NCI-H2029 treated with DMSO at 0.1 percent for 48 hours (cell line): ENCODE measurements around the gene BCKDHA.

Experiments
- DNase-seq: peaks from one replicate; lab custom pipeline; 2025; lab: John Stamatoyannopoulos, UW

BCKDHA gene

DNA sequence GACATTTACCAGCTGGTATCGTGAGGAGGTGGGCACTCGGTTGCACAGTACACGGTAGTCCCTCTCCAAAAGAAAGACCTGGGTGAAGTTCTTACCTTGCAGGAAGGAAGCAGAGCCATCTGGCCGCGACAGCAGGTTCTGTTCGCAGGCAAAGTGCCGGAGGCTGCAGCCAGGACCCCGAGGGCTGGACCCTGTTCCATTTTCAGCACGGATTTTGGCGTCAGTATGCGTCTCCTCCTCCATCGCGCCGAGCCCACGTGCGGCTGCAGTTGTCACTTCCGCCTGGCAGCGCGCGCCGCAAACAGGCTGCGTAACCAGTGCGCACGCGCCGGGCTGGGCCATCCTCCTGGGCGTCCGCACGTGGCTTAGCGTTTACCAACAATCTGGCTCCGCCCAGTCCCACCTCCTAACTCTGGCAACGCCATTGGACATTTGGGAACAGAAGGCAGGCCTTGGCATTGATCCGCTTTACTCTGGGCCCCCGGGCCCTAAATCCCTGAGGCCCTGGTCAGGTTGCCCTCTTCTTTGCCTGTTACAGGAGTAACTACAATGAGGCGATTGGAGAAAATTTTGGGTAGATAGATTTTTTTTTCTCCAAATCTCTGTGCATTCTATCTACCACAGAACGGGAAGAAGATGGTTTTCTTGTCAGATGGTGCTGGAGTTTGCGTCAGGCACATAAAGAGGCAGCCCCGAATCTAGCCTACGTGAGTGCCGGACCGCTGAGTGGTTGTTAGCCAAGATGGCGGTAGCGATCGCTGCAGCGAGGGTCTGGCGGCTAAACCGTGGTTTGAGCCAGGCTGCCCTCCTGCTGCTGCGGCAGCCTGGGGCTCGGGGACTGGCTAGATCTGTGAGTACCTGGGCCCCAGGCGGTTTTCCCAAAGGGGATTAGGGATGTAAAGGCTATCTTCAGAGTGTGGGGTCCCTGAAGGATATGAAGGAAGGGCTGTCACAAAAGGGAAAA, at the start of gene BCKDHA, which contains the start of gene EXOSC5:
Gene BCKDHA, plus strand, starts transcription at position 733 of the 964 bp plus-strand sequence. Its CDS starts 10 bp downstream, at position 743.
Gene EXOSC5, minus strand, starts transcription at position 274 of the 964 bp plus-strand sequence. Its CDS starts 31 bp downstream, at position 243.
- peak; percentile 99 for DNase-seq

DNA sequence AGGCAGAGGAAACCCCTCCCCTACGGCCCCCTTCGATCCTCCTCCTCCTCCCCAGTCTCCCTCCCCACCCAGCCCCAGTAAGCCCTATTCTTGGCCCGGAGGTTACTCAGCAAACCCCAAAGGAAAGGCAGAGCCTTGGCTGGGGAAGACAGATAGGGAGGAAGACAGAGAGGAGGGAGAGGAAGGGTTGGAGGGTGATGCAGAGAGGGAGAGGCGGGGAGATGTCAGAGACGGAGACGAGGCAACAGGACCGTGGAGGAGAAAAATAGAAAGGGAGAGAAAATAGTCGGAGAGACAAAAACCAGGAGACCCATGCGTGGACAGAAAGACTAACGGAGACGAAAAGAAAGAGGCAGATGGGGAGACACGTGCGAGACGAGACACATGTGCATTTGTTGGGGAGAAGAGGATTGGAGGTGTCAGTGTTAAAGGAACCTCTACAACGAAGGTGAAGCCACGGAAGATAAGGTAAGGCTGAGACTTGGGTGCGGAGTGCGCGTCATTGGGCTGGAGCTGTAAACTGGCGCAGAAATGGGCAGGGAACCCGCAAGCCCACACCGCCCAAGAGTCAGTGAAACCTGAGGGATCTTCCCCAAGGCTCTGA, 46.8 kb upstream of the BCKDHA start:
- DNase-seq: no peak

DNA sequence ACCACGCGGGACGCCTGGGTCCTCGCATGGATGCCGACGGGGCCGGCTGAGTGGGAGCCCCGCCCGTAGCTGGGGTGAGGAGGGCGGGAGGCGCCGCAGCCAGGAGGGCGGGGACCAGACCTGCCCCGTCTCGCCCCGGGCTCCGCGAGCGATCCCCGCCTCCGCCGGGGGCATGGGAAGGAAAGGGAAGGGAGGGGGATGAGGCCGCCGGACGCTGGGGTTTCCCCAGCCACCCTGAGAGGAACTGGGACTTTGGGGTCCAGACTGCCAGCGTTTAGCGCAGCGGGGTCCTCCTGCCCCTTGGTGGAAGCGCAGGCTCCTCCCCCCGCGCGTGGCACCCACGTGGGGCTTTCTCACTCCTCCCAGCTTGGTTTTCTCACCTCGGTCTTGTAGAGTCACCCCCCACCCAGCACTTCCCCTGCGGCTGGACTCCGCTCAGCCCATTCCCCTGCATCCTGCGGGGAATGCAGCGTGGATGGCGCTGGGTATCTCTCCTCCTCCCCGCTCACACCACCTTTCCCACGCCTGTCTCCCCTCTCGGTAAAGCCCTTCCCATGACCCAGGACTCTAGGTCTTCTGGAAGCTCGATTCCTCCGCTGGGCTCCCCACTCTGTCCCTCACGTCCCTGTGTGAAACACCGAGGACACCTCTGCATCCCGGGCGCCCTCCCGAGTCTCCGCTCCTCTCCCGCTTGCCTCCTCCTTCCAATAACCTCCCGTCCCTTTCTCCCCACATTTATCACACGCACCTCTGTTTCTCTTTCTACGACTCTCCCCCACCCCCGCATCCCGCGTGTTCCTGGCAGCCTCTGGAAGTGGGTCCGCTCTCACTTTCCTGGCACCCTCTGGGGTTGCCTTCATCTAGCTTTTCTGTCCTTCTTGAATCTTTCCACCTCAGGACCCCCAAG, 46.0 kb upstream of the BCKDHA start:
- DNase-seq: no peak

DNA sequence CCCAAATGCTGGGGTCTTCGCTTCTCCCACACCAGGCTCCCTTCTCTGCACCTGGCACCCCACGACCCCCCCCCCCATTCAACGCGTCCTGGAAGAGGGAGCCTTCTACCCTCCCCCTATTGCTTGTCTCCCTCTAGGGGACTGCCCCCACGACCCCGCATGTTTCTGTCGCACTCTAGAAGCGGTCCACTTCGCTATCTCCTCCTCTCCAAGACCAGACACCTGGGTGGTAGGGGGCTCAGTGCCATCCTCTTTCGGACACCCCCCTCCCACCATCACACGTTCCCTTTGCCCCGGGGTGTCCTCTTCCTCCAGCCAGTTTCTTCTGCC, 45.4 kb upstream of the BCKDHA start:
- no peak for DNase-seq

DNA sequence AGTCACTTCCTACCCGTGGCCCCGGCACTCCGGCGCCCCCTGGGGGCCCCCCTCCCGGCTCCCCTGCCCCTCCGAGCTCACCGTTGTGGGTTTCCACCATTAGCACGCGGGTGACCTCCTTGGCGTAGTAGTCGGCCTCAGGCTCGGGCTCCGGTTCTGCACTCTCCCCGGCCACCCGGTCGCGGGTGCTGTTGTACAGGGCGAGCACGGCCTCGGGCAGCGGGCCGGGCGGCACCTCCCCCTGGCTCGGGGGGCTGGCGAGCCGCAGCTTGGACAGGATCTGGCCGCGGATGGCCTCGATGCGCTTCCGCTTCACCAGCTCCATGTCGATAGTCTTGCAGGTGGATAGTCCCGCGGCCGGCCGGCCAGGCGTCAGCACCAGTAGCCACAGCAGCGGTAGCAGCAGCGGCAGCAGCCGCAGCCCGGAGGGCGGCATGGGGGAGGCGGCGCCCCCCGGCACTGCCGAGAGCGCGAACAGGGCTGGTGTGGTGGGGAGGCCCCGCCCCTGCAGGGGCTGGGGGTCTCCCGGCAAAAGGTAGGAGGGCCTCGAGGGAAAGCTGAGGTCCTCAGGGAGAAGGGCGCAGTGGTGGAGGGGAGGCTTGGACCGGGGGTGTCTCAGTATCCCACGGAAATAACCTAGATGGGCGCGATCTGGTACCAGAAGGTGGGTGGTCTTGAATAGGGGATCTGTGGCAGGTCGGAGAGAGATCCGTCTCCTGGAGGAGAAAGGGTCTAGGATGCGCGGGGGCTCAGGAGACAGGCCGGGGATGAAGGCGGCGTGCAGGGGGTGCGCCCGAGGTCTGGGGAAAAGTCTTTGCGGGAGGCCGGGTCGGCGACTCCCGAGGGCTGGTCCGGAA, 44.8 kb upstream of the BCKDHA start:
- DNase-seq: no peak

DNA sequence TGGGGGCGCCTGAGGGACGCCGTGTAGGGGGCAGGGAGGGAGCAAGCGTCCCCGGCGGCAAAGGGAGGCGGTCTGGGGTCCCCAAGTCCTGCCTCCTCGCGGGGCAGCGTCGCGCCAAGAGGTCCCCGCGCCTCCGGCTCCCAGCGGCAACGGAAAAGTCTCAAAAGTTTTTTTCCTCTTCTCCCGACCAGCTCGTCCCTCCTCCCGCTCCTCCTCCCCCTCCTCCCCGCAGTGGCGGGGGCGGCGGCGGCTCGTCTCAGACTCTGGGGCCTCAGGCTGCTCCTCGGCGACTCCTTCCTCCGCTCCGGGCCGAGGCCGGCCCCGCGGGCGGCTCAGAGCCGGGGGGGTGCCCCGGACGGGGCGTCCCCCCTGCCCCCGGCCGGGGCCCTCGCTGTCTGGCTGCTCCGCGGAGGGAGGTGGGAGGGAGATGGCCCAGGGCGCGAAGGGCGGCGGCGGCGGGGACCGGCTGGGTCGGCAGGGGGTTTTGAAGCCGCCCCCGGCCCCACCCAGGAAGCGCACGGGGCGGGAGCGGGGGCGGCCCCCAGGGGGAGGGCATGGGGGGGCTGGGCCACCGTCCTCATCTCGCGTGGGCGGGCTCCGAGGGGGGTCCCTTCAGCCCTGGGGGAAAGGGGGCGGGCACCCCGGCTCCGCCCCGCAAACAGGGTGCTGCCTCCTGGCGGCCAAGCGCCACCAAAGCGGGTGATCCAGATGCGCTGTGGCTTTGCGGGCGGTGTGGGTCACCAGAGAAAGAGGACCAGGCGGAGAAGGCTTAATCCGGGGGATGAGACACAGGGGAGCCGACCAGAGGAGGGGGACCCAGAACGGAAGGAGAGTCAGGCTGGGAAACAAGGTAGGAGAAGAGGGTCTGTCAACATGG, 43.9 kb upstream of the BCKDHA start, which contains the start of gene TGFB1:
Gene TGFB1, minus strand, starts transcription at position 457 of the 877 bp plus-strand sequence. CDS start 878 bp downstream, outside the sequence.
- DNase-seq: no peak

DNA sequence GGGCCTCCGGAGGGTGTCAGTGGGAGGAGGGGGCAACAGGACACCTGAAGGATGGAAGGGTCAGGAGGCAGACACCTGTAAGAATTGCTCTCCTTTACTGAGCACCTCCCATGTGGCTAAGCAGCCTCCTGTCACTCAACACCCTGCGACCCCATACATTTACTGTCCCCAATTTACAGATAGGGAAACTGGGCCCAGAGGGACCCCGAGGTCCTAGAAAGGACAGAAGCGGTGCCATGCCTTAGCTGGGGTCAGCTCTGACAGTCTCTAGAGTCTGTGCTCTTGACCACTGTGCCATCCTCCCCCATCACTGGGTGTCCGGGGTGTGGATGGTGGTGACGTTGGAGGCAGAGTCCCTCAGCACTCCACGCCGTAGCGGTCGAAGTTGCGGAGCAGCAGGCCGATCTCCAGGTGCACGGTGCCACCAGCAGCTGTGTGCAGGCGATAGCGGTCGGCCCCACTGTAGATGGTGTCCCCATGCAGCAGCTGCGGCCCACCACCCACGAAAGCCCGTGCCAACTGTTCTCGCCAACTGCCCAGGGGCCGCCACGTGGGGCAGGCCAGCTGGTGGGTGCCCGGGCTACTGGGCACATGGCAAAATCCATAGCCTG, 43.2 kb upstream of the BCKDHA start:
- no peak for DNase-seq

DNA sequence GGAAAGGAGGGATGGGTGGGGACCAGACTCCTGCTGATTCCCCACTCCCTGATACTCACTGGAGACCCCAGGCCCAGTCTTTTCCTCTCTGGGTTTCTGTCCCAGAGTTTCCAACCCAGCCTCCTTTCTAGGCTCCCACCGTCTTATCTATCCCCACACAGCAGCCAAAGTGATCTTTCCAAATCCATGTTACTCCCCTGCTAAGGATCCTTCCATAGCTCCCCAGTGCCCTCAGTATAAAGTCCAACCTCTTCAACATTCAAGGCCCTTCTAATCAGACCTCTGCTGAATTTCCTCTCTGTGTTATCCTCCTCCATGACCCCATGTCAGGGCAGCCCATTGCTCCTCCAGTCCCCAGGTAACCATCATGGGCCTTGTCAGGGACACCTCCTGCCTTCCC, 42.6 kb upstream of the BCKDHA start:
- no peak for DNase-seq

DNA sequence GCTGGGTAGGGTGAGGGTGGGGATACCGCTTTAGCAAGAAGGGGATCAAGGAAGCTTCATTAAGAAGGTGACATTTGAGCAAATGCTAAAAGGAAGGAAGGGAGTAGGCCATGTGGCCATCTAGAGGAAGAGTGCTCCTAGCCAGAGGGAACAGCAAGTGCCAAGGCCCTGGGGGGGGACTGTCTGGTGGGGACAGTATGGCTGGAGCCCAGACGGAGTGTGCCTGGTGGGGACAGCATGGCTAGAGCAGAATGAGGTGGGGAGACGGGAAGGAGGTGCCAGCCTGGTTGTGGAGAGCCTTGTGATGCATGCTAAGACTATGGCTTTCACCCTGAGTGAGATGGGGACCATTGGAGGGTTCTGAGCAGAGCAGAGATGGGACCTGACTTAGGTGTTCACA, 41.8 kb upstream of the BCKDHA start:
- DNase-seq: no peak

DNA sequence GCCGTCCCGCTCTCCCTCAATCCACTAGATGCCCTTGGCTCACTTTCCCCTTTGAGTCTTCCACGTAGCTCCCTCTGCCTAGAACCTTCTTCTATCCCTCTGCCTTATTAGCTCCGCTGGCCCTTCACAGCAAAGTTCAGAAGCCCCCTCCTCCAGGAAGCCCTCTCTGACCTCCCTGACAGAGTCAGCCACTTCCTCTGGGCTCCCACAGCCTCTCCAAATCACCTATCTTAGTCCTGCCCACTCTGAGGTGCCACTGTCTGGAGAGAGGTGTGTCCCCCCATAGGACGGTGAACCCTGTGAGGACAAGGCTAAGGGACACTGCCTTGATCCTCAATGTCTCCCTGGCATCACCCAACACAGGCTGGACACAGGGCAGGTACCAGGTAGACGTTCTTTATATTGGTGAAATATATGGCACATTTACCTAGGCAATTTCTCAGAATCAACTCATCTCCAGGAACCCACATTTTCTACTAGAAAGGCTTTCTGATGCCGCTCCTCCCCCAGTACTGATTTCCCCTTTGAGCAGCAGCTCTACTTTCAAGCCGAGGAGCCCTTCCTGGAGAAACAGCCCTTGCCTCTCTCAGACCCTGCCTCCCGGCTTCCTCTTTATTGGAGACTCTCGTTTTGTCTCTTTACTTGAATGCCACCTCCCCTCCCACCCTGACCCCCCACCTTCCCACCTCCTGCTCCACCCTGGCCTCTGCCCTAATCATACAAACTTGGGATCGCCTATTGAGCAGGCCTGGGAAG, 40.5 kb upstream of the BCKDHA start:
- no peak for DNase-seq

DNA sequence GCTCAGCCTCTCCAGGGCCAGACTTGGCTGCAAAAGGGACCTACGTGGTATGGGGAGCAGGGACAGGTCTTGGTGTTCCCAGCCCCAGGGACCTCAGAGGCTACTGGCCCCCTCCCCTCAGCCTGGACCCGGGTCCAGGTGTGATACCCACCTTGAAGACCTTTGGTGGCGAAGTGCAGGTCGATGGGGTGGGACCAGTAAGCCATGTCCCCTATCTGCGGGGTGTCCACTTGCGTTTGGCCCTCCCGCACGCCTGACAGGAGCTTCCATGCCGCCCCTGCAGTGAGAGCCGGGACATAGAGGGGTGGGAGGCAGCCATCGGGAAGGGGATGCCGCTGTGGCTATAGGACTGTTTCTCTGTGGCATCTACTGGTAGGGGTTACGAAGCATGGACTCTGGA, 39.9 kb upstream of the BCKDHA start:
- DNase-seq: no peak

DNA sequence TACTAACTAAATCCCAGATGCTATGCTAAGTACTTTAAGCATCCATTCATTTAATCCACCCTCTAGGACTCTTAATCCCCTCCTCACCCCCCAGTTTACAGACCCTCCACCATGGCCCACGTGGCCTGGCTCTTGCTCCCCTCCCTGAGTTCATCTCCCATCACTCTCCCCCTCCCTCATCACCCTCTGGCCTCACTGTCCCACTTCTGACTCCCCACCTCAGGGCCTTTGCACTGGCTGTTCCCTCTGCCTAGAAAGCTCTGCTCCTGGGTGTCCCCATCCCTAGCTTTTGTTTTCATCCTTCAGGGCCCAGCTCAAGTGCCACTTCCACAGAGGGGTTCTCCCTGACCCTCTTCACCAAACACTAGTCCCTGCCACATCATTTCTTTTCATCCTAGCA, 37.9 kb upstream of the BCKDHA start:
- no peak for DNase-seq

DNA sequence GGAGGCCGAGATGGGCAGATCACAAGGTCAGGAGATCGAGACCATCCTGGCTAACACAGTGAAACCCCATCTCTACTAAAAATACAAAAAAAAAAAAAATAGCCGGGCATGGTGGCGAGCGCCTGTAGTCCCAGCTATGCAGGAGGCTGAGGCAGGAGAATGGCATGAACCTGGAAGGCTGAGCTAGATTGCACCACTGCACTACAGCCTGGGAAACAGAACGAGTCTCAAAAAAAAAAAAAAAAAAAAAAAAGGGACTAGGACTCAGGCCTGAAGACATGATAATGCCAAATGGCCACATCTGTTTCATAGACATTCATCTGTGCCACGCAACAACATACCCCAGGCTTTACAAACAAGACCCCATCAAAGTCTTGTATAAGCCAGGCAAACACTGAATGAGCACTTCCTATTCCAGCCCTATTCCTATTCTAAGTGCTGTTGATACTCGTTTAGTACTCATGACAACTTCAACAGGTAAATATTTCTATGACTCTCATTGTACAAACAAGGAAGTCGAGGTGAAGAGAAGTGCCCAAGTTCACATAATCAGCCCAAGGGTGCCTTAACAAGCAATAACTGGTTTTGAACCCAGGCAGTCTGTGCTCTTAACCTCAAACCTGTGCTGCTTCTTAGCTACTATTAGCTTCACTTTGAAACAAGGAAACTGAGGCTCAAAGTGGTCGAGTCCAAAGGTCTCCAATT, 35.3 kb upstream of the BCKDHA start:
- DNase-seq: peak; percentile 67

DNA sequence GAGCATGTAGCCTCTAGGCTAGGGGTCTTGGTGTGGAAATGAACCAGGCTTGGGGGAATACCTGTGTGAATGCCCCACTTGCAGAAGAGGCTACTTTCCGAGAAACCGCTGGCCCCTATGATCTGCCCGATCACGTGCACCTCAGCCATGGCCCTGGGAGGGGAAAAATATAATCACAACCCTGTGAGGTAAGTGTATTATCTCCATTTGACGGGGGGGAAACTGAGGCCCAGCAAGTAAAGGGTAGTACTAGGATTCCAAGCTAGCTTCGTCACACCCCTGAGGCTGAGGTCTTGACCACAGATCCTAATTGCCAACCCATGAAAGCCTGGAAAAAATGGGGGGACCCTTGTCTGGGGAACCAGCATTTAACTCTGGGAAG, 34.3 kb upstream of the BCKDHA start:
- no peak for DNase-seq

DNA sequence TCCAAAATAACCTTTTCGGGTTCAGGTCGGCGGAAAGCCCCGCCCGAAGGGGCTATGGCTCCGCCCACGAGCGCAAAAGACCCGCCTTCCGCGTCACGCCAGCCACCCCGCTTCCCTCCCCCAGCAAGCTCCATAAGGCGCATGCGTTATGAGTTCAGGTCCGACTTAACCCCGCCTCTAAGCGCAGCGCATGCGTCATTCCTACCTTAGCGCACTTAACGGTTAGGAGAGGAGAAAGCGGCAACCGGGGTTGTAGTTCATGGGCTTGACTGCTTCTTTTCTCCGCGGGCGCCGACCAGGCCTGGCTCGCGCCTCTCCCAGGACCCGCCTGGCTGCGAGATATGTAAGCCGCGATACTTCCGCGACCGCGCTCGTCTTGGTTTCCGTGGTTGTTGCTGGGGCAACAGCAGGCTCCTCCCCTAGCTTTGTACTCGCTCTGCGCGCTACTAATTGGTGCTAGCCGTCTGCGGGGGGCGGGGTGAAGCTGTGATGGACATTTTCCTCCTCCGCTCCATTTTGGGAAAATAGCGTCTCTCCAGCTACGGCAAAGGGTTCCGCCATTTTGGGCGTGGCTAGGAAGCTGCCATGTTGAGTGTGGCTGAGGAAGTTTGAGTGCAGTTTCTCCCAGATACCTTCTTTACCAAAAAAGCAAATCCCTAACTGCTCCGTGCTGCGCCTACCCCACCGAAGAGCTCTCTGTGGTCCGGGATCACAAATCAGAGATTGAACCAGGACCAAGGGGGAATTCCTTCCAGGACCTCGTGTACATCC, 33.7 kb upstream of the BCKDHA start, which contains the start of gene B9D2:
Gene B9D2, minus strand, starts transcription at position 397 of the 771 bp plus-strand sequence. CDS start 630 bp downstream, outside the sequence.
- DNase-seq: peak; percentile 95

DNA sequence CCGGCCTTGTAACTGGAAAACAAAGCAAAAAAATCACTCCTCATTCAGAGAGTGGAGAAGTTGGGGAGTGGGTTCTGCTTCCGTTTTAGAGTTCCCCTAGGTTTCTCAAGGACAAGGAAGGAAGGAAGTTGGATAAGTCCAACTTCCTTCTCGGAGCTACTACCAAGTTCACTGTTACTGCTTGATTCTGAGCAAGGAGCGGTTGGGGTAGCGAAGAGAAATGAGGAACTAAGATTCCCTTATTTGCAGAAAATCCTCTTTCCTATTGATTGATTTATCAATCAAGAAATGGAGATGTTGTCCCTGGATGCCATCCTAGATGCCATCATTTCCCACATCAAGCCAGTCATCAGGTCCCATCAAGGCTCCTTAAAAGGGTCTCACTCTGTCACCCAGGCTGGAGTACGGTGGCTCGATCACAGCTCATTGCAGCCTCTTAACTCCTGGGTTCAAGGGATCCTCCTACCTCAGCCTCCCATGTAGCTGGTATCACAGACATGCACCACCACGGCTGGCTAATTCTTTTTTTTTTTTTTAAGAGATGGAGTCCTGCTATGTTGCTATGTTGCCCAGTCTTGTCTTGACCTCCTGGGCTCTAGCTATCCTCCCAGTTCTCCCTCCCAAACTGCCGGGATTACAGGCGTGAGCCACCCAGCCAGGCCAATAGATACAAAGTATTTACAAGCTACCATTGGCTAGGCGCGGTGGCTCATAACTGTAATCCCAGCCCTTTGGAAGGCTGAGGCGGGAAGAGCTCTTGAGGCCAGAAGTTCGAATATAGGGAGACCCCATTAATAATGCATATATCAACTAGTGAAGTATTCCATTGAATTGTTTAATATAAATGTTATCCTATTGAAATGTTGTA, 32.9 kb upstream of the BCKDHA start:
- no peak for DNase-seq
